Measurements from ENCODE around the gene HOXA4.

The HOXA4 gene

GRCh38 chr7:27146491-27147198 is 16.1 kb upstream of the HOXA4 start:
- DNase-seq = no peak

- no peak for DNase-seq
These were observed 15.4 kb upstream of the HOXA4 start for GRCh38 chr7:27145914-27146412.

GRCh38 chr7:27145165-27145913 is 14.8 kb upstream of the HOXA4 start:
- DNase-seq = no peak

GRCh38 chr7:27144781-27145164 is 14.2 kb upstream of the HOXA4 start:
- DNase-seq = no peak

GRCh38 chr7:27143950-27144780 is 13.6 kb upstream of the HOXA4 start:
- DNase-seq = no peak

GRCh38 chr7:27143023-27143949 is 12.7 kb upstream of the HOXA4 start, which contains the start of gene HOXA5:
Gene HOXA5 (minus strand): TSS chr7:27143681. CDS start chr7:27143607, 74 bp downstream.
- DNase-seq = no peak

- DNase-seq = no peak
These were observed 12.0 kb upstream of the HOXA4 start for GRCh38 chr7:27142580-27143022.

- DNase-seq = no peak
These were observed 11.5 kb upstream of the HOXA4 start for GRCh38 chr7:27141923-27142579.

GRCh38 chr7:27141137-27141922 is 10.8 kb upstream of the HOXA4 start:
- no peak for DNase-seq

- DNase-seq = no peak
These were observed 9.7 kb upstream of the HOXA4 start for GRCh38 chr7:27140126-27140857.

GRCh38 chr7:27139334-27140125 is 9.0 kb upstream of the HOXA4 start:
- no peak for DNase-seq

- no peak for DNase-seq
These were observed 8.4 kb upstream of the HOXA4 start for GRCh38 chr7:27138985-27139333.

GRCh38 chr7:27138472-27138871 is 7.9 kb upstream of the HOXA4 start:
- DNase-seq = no peak

- no peak for DNase-seq
These were observed 7.2 kb upstream of the HOXA4 start for GRCh38 chr7:27137640-27138315.

- no peak for DNase-seq
These were observed 3.8 kb upstream of the HOXA4 start for GRCh38 chr7:27134392-27134791.

- DNase-seq = no peak
These were observed 3.1 kb upstream of the HOXA4 start for GRCh38 chr7:27133409-27134231.

GRCh38 chr7:27132978-27133377 is 2.4 kb upstream of the HOXA4 start:
- DNase-seq = no peak

GRCh38 chr7:27132214-27132613 is 1.7 kb upstream of the HOXA4 start:
- no peak for DNase-seq

Data from hippocampal formation (tissue), 2 donors.